ENCODE results near the gene ABHD11.

The ABHD11 gene

GRCh38 chr7:73719806-73720169 is 18.8 kb downstream of the ABHD11 start:
- in situ Hi-C loops (cut with MboI; ENCODE audit: low sequenced_read_pairs), result loop anchor here (10.0 kb wide), 1 partner anchor 115 kb away; no protein-coding TSS in a partner anchor

GRCh38 chr7:73718905-73719805 is 19.4 kb downstream of the ABHD11 start, which contains the start of gene STX1A:
Gene STX1A, minus strand, starts transcription at chr7:73719669. Its CDS starts 38 bp downstream, at chr7:73719631.
- in situ Hi-C loops (cut with MboI; ENCODE audit: low sequenced_read_pairs), result loop anchor here (10.0 kb wide), 1 partner anchor 114 kb away; no protein-coding TSS in a partner anchor

GRCh38 chr7:73718438-73718881 is 20.1 kb downstream of the ABHD11 start:
- in situ Hi-C loops (cut with MboI; ENCODE audit: low sequenced_read_pairs), result loop anchor here (10.0 kb wide), 1 partner anchor 114 kb away; no protein-coding TSS in a partner anchor

GRCh38 chr7:73717991-73718405 is 20.6 kb downstream of the ABHD11 start:
- in situ Hi-C loops (cut with MboI; ENCODE audit: low sequenced_read_pairs), result loop anchor here (10.0 kb wide), 1 partner anchor 113 kb away; no protein-coding TSS in a partner anchor

GRCh38 chr7:73717025-73717807 is 21.4 kb downstream of the ABHD11 start:
- in situ Hi-C loops (cut with MboI; ENCODE audit: low sequenced_read_pairs), result loop anchor here (10.0 kb wide), 1 partner anchor 112 kb away; no protein-coding TSS in a partner anchor

GRCh38 chr7:73716318-73716890 is 22.2 kb downstream of the ABHD11 start:
- in situ Hi-C loops (cut with MboI; ENCODE audit: low sequenced_read_pairs), result loop anchor here (10.0 kb wide), 1 partner anchor 112 kb away; no protein-coding TSS in a partner anchor

GRCh38 chr7:73715648-73716317 is 22.8 kb downstream of the ABHD11 start:
- in situ Hi-C loops (cut with MboI; ENCODE audit: low sequenced_read_pairs), result loop anchor here (10.0 kb wide), 1 partner anchor 111 kb away; no protein-coding TSS in a partner anchor

- in situ Hi-C loops (cut with MboI; ENCODE audit: low sequenced_read_pairs), result loop anchor here (10.0 kb wide), 1 partner anchor 109 kb away; no protein-coding TSS in a partner anchor
These were observed 25.3 kb downstream of the ABHD11 start for GRCh38 chr7:73713319-73713718.

GRCh38 chr7:73712773-73713172 is 25.8 kb downstream of the ABHD11 start:
- in situ Hi-C loops (cut with MboI; ENCODE audit: low sequenced_read_pairs), result loop anchor here (10.0 kb wide), 1 partner anchor 108 kb away; no protein-coding TSS in a partner anchor

GRCh38 chr7:73708961-73709549 is 29.5 kb downstream of the ABHD11 start:
- in situ Hi-C loops (cut with MboI; ENCODE audit: low sequenced_read_pairs), result no loop called here

GRCh38 chr7:73707045-73707631 is 31.5 kb downstream of the ABHD11 start:
- in situ Hi-C loops (cut with MboI; ENCODE audit: low sequenced_read_pairs), result no loop called here

- in situ Hi-C loops (cut with MboI; ENCODE audit: low sequenced_read_pairs), result no loop called here
These were observed 32.2 kb downstream of the ABHD11 start for GRCh38 chr7:73706126-73707044.

GRCh38 chr7:73705551-73705920 is 33.1 kb downstream of the ABHD11 start:
- in situ Hi-C loops (cut with MboI; ENCODE audit: low sequenced_read_pairs), result no loop called here

- in situ Hi-C loops (cut with MboI; ENCODE audit: low sequenced_read_pairs), result no loop called here
These were observed 33.7 kb downstream of the ABHD11 start for GRCh38 chr7:73704640-73705550.

GRCh38 chr7:73703757-73704639 is 34.6 kb downstream of the ABHD11 start:
- in situ Hi-C loops (cut with MboI; ENCODE audit: low sequenced_read_pairs), result no loop called here

- in situ Hi-C loops (cut with MboI; ENCODE audit: low sequenced_read_pairs), result no loop called here
These were observed 35.4 kb downstream of the ABHD11 start for GRCh38 chr7:73703225-73703624.
